ENCODE measurements around the gene ETV7.
A peak's percentile ranks its signal among the peaks of the same experiment; 100 is the strongest.
"Not testable (repeated sequence)": the region's sequence is repeated elsewhere in the genome, so short reads cannot be mapped to it uniquely, and the experiment has no call there.

ETV7 gene

GRCh38 chr6:36362551-36363370 is 24.7 kb downstream of the ETV7 start:
- DNase-seq: no peak

- DNase-seq: no peak
These were observed 26.4 kb downstream of the ETV7 start for GRCh38 chr6:36361071-36361470.

- peak; percentile 50 to 75 for DNase-seq
These were observed 27.0 kb downstream of the ETV7 start for GRCh38 chr6:36360241-36361054.

- DNase-seq: no peak
These were observed 29.1 kb downstream of the ETV7 start for GRCh38 chr6:36358226-36358915.

- DNase-seq: no peak
These were observed 29.6 kb downstream of the ETV7 start for GRCh38 chr6:36357872-36358225.

GRCh38 chr6:36355819-36356218 is 31.6 kb downstream of the ETV7 start:
- DNase-seq: no peak

GRCh38 chr6:36353411-36353915 is 34.0 kb downstream of the ETV7 start:
- no peak for DNase-seq

GRCh38 chr6:36352477-36353157 is 34.9 kb downstream of the ETV7 start:
- DNase-seq: no peak

- DNase-seq: no peak
These were observed 36.5 kb downstream of the ETV7 start for GRCh38 chr6:36350681-36351571.

GRCh38 chr6:36350082-36350481 is 37.4 kb downstream of the ETV7 start:
- DNase-seq: no peak

- no peak for DNase-seq
These were observed 38.2 kb downstream of the ETV7 start for GRCh38 chr6:36349240-36349639.

- no peak for DNase-seq
These were observed 39.8 kb downstream of the ETV7 start for GRCh38 chr6:36347621-36348020.

GRCh38 chr6:36346486-36347273 is 40.8 kb downstream of the ETV7 start:
- DNase-seq: no peak

- no peak for DNase-seq
These were observed 41.6 kb downstream of the ETV7 start for GRCh38 chr6:36345681-36346466.

GRCh38 chr6:36343109-36343680 is 44.3 kb downstream of the ETV7 start:
- no peak for DNase-seq

- peak in 1 of 2 experiments; percentile 33 for DNase-seq
These were observed 46.6 kb downstream of the ETV7 start for GRCh38 chr6:36340618-36341454.

GRCh38 chr6:36340306-36340617 is 47.2 kb downstream of the ETV7 start:
- DNase-seq: no peak

GRCh38 chr6:36339146-36339545 is 48.3 kb downstream of the ETV7 start:
- DNase-seq: no peak

GRCh38 chr6:36338223-36338622 is 49.2 kb downstream of the ETV7 start:
- not testable (repeated sequence) for DNase-seq
